Erythroblast (primary cell): ENCODE measurements around the gene TNPO3.

ENCODE experiments used
- GATA1 ChIP-seq: IDR thresholded peaks from 2 replicates; pipeline ENCODE4 v1.6.1; 2011; ENCODE audit warnings: low read depth, mild to moderate bottlenecking, control low read depth, low read length, moderate library complexity
- POLR2A ChIP-seq: IDR thresholded peaks from 2 replicates; pipeline ENCODE4 v1.6.1; 2011; ENCODE audit warnings: mild to moderate bottlenecking, low read length

GRCh38 chr7:129037585-129037984 lies 17.3 kb downstream of the TNPO3 start:
- no peak for TF ChIP-seq POLR2A
- no peak for TF ChIP-seq GATA1
